ENCODE measurements around the gene CHADL.
A peak's percentile ranks its signal among the peaks of the same experiment; 100 is the strongest.

The CHADL gene

GRCh38 chr22:41223535-41223934, 17.2 kb downstream of the CHADL start:
- no peak for TF ChIP-seq CTCF (IDR thresholded peaks at IDR 0.05; ENCODE audit: low read depth, low read length)
- no peak for DNase-seq (ENCODE audit: low read depth in 2 of 2)
- no peak overlapping the region for H3K4me3 ChIP-seq (replicated peaks in 1 of 2; ENCODE audit: low read depth in 2 of 2, low read length in 2 of 2)

GRCh38 chr22:41222846-41223507, 17.8 kb downstream of the CHADL start:
- no peak overlapping the region for H3K4me3 ChIP-seq (replicated peaks in 1 of 2; ENCODE audit: low read depth in 2 of 2, low read length in 2 of 2)
- DNase-seq (ENCODE audit: low read depth in 2 of 2), result no peak
- no peak for TF ChIP-seq CTCF (IDR thresholded peaks at IDR 0.05; ENCODE audit: low read depth, low read length)

GRCh38 chr22:41217553-41218157, 23.1 kb downstream of the CHADL start:
- DNase-seq (ENCODE audit: low read depth in 2 of 2), result peak; percentile 92 to 93
- no peak for TF ChIP-seq CTCF (IDR thresholded peaks at IDR 0.05; ENCODE audit: low read depth, low read length)
- peak overlapping the region; percentile 15 to 40 for H3K4me3 ChIP-seq (replicated peaks in 1 of 2; ENCODE audit: low read depth in 2 of 2, low read length in 2 of 2)

GRCh38 chr22:41216984-41217383, 23.7 kb downstream of the CHADL start:
- peak overlapping the region; percentile 15 to 40 for H3K4me3 ChIP-seq (replicated peaks in 1 of 2; ENCODE audit: low read depth in 2 of 2, low read length in 2 of 2)
- DNase-seq (ENCODE audit: low read depth in 2 of 2), result peak; percentile 32 to 40
- no peak for TF ChIP-seq CTCF (IDR thresholded peaks at IDR 0.05; ENCODE audit: low read depth, low read length)

GRCh38 chr22:41215926-41216325, 24.8 kb downstream of the CHADL start:
- DNase-seq (ENCODE audit: low read depth in 2 of 2), result no peak
- peak overlapping the region in 1 of 2 donors; percentile 30 for H3K4me3 ChIP-seq (replicated peaks in 1 of 2; ENCODE audit: low read depth in 2 of 2, low read length in 2 of 2)
- no peak for TF ChIP-seq CTCF (IDR thresholded peaks at IDR 0.05; ENCODE audit: low read depth, low read length)

- H3K4me3 ChIP-seq (replicated peaks in 1 of 2; ENCODE audit: low read depth in 2 of 2, low read length in 2 of 2), result no peak overlapping the region
- TF ChIP-seq CTCF (IDR thresholded peaks at IDR 0.05; ENCODE audit: low read depth, low read length), result no peak
- no peak for DNase-seq (ENCODE audit: low read depth in 2 of 2)
Measured at GRCh38 chr22:41215409-41215808, 25.3 kb downstream of the CHADL start.
